K562 (cell line): ENCODE measurements around the gene NIPBL.

ENCODE experiments used
- SP1 ChIP-seq: sonication (generic); formaldehyde crosslinking; IDR thresholded peaks from 2 replicates; pipeline ENCODE4 v1.8.1; 2022; ENCODE audit warnings: mild to moderate bottlenecking, missing genetic modification reagents
- TAF1 ChIP-seq: IDR thresholded peaks from 2 replicates; pipeline ENCODE4 v1.6.1; 2011; ENCODE audit warnings: mild to moderate bottlenecking, low read length, moderate library complexity; ENCODE audit not compliant: insufficient read depth, control insufficient read depth, severe bottlenecking; ENCODE audit errors: extremely low read depth
- TGIF2 ChIP-seq: sonication (generic); formaldehyde crosslinking; IDR thresholded peaks from 2 replicates; pipeline ENCODE4 v1.8.1; 2022; ENCODE audit warnings: mild to moderate bottlenecking, missing genetic modification reagents, moderate library complexity

DNA sequence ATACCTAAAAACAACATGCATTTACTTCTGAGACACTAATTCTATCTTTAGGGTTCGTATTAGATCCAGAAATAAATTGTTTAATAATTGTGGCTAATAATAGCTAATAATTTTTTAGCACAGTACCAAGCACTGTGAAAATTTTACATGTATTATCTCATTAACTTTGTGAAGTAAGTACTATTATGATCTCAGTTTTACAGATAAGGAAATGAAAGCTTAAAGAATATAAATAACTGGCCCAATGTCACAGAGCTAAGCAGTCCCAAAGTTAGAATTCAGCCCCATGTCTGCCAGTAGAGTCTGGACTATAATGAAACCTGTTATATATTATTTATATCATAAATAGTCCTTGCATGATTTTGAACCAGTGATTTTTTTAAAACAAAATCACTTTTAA is 163.3 kb downstream of the NIPBL start:
- no peak for TF ChIP-seq SP1 (CRISPR knock-in tag)
- no peak for TF ChIP-seq TGIF2
- TF ChIP-seq TAF1: no peak
